ENCODE results near the gene MYCBP. TPM values are rescaled to one million over a fixed set of nuclear protein-coding genes. Genes with fewer than 3 reads are reported as not detected.

MYCBP gene
- total RNA-seq, 1 donor from 2014 or later = 3.0 TPM

GRCh38 chr1:38826886-38827285 is 46.3 kb downstream of the MYCBP start:
- TF ChIP-seq, protein P1, sequence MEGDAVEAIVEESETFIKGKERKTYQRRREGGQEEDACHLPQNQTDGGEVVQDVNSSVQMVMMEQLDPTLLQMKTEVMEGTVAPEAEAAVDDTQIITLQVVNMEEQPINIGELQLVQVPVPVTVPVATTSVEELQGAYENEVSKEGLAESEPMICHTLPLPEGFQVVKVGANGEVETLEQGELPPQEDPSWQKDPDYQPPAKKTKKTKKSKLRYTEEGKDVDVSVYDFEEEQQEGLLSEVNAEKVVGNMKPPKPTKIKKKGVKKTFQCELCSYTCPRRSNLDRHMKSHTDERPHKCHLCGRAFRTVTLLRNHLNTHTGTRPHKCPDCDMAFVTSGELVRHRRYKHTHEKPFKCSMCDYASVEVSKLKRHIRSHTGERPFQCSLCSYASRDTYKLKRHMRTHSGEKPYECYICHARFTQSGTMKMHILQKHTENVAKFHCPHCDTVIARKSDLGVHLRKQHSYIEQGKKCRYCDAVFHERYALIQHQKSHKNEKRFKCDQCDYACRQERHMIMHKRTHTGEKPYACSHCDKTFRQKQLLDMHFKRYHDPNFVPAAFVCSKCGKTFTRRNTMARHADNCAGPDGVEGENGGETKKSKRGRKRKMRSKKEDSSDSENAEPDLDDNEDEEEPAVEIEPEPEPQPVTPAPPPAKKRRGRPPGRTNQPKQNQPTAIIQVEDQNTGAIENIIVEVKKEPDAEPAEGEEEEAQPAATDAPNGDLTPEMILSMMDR (IDR thresholded peaks at IDR 0.05) = no peak
- peaks cover 58% of the 10 kb centered on the region for H3K27me3 Mint-ChIP-seq (ENCODE audit: unreplicated experiment)
- no peaks in the 10 kb centered on the region for H3K9me3 Mint-ChIP-seq (ENCODE audit: unreplicated experiment)
- H3K4me3 Mint-ChIP-seq (ENCODE audit: unreplicated experiment) = no peak overlapping the region
- no peak for DNase-seq (ENCODE audit: extremely low spot score, unreplicated experiment)
- no peaks in the 10 kb centered on the region for H3K4me1 Mint-ChIP-seq (ENCODE audit: unreplicated experiment)
- H3K36me3 Mint-ChIP-seq (ENCODE audit: unreplicated experiment) = no peaks in the 10 kb centered on the region
- H3K27ac Mint-ChIP-seq (ENCODE audit: unreplicated experiment) = no peak overlapping the region

DNA sequence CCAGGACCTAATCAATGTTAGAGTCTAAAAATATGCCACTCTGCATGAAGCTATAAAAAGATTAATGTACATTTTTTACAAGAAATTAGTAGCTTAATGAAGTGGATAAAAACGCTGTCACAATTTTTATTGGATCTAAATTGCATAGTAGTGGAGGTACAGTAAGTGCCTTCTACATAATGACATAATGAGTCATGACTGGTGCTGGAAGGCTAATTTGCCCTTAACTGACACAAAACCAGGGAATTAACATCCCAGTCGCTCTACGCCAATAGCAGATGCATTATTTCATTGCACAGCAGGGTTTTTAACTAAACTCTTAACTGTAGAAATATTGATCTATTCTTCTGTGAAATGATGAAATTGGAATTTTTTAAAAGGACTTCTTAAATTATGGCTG is 46.9 kb downstream of the MYCBP start:
- Mint-ChIP-seq H3K4me1 (ENCODE audit: unreplicated experiment) (no peaks in the 10 kb centered on the region), H3K27me3 (ENCODE audit: unreplicated experiment) (peaks cover 60% of the 10 kb centered on the region), H3K4me3 (ENCODE audit: unreplicated experiment) (no peak overlapping the region), H3K36me3 (ENCODE audit: unreplicated experiment) (no peaks in the 10 kb centered on the region), H3K27ac (ENCODE audit: unreplicated experiment) (no peak overlapping the region), H3K9me3 (ENCODE audit: unreplicated experiment) (no peaks in the 10 kb centered on the region)
- TF ChIP-seq, protein P1 (IDR thresholded peaks at IDR 0.05) = no peak
- DNase-seq (ENCODE audit: extremely low spot score, unreplicated experiment) = no peak

DNA sequence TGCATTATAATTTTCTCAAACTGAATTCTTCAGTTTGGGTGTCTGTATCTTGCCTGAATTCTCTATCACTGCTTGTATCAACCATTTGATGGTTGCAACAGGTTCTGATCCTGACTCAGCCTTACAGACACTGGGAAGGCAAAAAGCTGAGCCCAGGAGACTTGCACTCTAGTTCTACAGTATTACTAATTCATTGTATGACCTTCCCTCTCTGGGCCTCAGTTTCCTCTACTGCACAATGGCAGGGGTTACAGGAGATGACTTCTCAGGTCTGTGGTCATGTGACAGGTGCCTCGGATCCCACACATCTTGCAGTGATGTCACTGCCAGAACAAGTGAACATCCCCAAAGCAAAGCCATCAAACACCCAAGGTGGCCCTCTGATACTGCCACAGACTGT is 52.3 kb downstream of the MYCBP start:
- Mint-ChIP-seq H3K4me3 (ENCODE audit: unreplicated experiment) (no peak overlapping the region), H3K9me3 (ENCODE audit: unreplicated experiment) (no peaks in the 10 kb centered on the region), H3K4me1 (ENCODE audit: unreplicated experiment) (peaks cover 9% of the 10 kb centered on the region), H3K27me3 (ENCODE audit: unreplicated experiment) (peaks cover 55% of the 10 kb centered on the region), H3K27ac (ENCODE audit: unreplicated experiment) (no peak overlapping the region), H3K36me3 (ENCODE audit: unreplicated experiment) (no peaks in the 10 kb centered on the region)
- no peak for DNase-seq (ENCODE audit: extremely low spot score, unreplicated experiment)
- TF ChIP-seq, protein P1 (IDR thresholded peaks at IDR 0.05) = no peak

DNA sequence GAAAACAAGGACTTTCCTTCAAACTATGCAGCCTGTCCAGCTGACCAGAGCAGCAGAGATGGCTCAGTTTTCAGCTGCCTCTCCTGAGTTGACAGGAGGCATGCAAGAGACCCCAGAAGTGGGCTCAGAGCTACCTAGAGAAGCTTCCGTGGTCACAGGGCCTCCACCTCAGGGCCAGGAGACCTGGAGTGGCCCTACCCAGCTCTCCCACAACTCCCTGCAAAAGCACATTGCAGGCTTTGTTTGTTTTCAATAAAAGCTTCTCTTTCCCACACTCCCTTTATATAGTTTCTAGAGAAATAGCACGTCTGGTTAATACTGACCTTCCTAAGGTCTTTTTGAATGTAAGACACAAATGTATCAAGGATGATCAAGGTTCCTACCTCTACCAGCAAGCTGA is 53.6 kb downstream of the MYCBP start:
- Mint-ChIP-seq H3K27ac (ENCODE audit: unreplicated experiment) (no peak overlapping the region), H3K36me3 (ENCODE audit: unreplicated experiment) (no peaks in the 10 kb centered on the region), H3K4me3 (ENCODE audit: unreplicated experiment) (no peak overlapping the region), H3K27me3 (ENCODE audit: unreplicated experiment) (peaks cover 46% of the 10 kb centered on the region), H3K4me1 (ENCODE audit: unreplicated experiment) (peaks cover 9% of the 10 kb centered on the region), H3K9me3 (ENCODE audit: unreplicated experiment) (no peaks in the 10 kb centered on the region)
- no peak for DNase-seq (ENCODE audit: extremely low spot score, unreplicated experiment)
- TF ChIP-seq, protein P1 (IDR thresholded peaks at IDR 0.05) = no peak

- Mint-ChIP-seq H3K9me3 (ENCODE audit: unreplicated experiment) (no peaks in the 10 kb centered on the region), H3K4me1 (ENCODE audit: unreplicated experiment) (peaks cover 9% of the 10 kb centered on the region), H3K4me3 (ENCODE audit: unreplicated experiment) (no peak overlapping the region), H3K36me3 (ENCODE audit: unreplicated experiment) (no peaks in the 10 kb centered on the region), H3K27me3 (ENCODE audit: unreplicated experiment) (peaks cover 46% of the 10 kb centered on the region), H3K27ac (ENCODE audit: unreplicated experiment) (no peak overlapping the region)
- DNase-seq (ENCODE audit: extremely low spot score, unreplicated experiment) = no peak
- TF ChIP-seq, protein P1 (IDR thresholded peaks at IDR 0.05) = no peak
These were observed 54.1 kb downstream of the MYCBP start for GRCh38 chr1:38819040-38819439.

All from osteocyte (in vitro differentiated cells).